ENCODE measurements around the gene FBN1. TPM values are rescaled to one million over a fixed set of nuclear protein-coding genes. Genes with fewer than 3 reads are reported as not detected.

Gene FBN1
- total and polyA plus RNA-seq, 2 donors (not counting 3 experiments of a cell fraction or from before 2014, with no cell fraction given) = 107 to 111 TPM

DNA sequence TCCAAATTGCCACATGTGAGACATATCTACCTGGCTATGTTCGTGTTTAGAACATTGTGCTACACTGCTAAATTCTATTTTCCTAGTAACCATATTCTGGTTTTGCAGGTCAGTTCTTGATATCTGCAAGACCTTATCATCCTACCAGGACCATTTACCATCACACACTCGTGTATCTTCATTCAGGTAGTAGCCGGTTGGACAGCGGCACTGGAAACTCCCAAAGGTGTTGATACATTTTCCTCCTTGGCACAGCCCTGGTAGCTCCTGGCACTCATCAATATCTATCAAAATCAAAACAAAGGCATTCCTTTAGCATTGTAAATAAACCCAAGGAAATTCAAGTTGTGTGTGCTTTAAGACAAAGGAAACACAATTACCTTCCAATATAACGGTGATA lies 180.1 kb downstream of the FBN1 start:
- CTCF ChIA-PET = no interaction called here
- dilution Hi-C loops (cut with MboI; ENCODE audit: extremely low pct_ligation_motif_present, low sequenced_read_pairs) = no loop called here

More for the DNA sequence above, 180.1 kb downstream of the FBN1 start:
- no peaks in the 10 kb centered on the region for H3K9me1 ChIP-seq (replicated peaks; ENCODE audit: control insufficient read depth, extremely low read depth, insufficient read depth, low read length)
- FAIRE-seq = no peak
- TF ChIP-seq MAX (IDR thresholded peaks at IDR 0.05; ENCODE audit: insufficient read depth, insufficient read length) (no peak), JUN (IDR thresholded peaks at IDR 0.05; ENCODE audit: borderline replicate concordance, insufficient read depth, insufficient read length, low read depth) (no peak), GATA2 (IDR thresholded peaks at IDR 0.05; ENCODE audit: insufficient read depth, insufficient read length, low read depth, low read length) (no peak), POLR2A (IDR thresholded peaks at IDR 0.05; ENCODE audit: low read depth, low read length) (no peak), EZH2 (IDR thresholded peaks at IDR 0.05; ENCODE audit: borderline replicate concordance, low read depth, low read length, severe bottlenecking) (no peak), FOS (IDR thresholded peaks at IDR 0.05; ENCODE audit: borderline replicate concordance, insufficient read depth, low read length) (no peak), CTCF (IDR thresholded peaks at IDR 0.05; ENCODE audit: extremely low read depth in 1 of 2, insufficient read depth in 1 of 2, low read depth in 1 of 2, low read length in 2 of 2) (no peak), MYC (IDR thresholded peaks at IDR 0.05; ENCODE audit: low read depth, low read length) (no peak), POLR2AphosphoS5 (IDR thresholded peaks at IDR 0.05; ENCODE audit: insufficient read depth, low read depth, low read length) (no peak)
- intact Hi-C loops (cut with micrococcal nuclease) = no loop called here
- BruUV-seq (replicated peaks) = no TSS peak
- no peaks in the 10 kb centered on the region for H4K20me1 ChIP-seq (replicated peaks; ENCODE audit: control insufficient read depth, extremely low read depth, insufficient read depth, low read length)
- no peak overlapping the region for H3K4me3 ChIP-seq (replicated peaks in 1 of 3; ENCODE audit: insufficient read depth in 1 of 3, low read depth in 1 of 3, low read length in 3 of 3)
- peaks cover 10 to 37% of the 10 kb centered on the region in 2 experiments for H3K36me3 ChIP-seq (ENCODE audit: control insufficient read depth in 2 of 2, extremely low read depth in 1 of 2, insufficient read depth in 2 of 2, low read length in 2 of 2)
- H3K4me1 ChIP-seq (ENCODE audit: control insufficient read depth, extremely low read depth, insufficient read depth, low read length) = peaks cover 2% of the 10 kb centered on the region
- no peak overlapping the region for H3K9ac ChIP-seq (replicated peaks; ENCODE audit: extremely low read depth, insufficient read depth, low read length)
- H2AFZ ChIP-seq (ENCODE audit: low read depth, low read length) = no peak overlapping the region
- no peaks in the 10 kb centered on the region for H3K9me3 ChIP-seq (replicated peaks; ENCODE audit: control insufficient read depth, insufficient read depth, low read length)
- no peaks in the 10 kb centered on the region for H3K27me3 ChIP-seq (ENCODE audit: control insufficient read depth in 2 of 2, insufficient read depth in 2 of 2, low read length in 2 of 2)
- H3K4me2 ChIP-seq (ENCODE audit: insufficient read depth, low read length) = no peak overlapping the region
- POLR2A ChIA-PET = no interaction called here
- no peak overlapping the region for H3K27ac ChIP-seq (ENCODE audit: insufficient read depth, low read depth, low read length)
- DNase-seq (ENCODE audit: low read depth, low spot score) = no peak
- no peaks in the 10 kb centered on the region for H3K79me2 ChIP-seq (ENCODE audit: control insufficient read depth, insufficient read depth, low read length)

Measured in endothelial cell of umbilical vein (primary cell).